ENCODE results near the gene APLN. TPM values are rescaled to one million over a fixed set of nuclear protein-coding genes. Genes with fewer than 3 reads are reported as not detected.
A peak's percentile ranks its signal among the peaks of the same experiment; 100 is the strongest.

APLN gene
- total RNA-seq, 4 donors from 2014 or later, result 0.16 TPM; not detected in 3

- no peak overlapping the region for H3K4me3 ChIP-seq (ENCODE audit: low read depth, poor library complexity, severe bottlenecking)
- TF ChIP-seq, protein P1, sequence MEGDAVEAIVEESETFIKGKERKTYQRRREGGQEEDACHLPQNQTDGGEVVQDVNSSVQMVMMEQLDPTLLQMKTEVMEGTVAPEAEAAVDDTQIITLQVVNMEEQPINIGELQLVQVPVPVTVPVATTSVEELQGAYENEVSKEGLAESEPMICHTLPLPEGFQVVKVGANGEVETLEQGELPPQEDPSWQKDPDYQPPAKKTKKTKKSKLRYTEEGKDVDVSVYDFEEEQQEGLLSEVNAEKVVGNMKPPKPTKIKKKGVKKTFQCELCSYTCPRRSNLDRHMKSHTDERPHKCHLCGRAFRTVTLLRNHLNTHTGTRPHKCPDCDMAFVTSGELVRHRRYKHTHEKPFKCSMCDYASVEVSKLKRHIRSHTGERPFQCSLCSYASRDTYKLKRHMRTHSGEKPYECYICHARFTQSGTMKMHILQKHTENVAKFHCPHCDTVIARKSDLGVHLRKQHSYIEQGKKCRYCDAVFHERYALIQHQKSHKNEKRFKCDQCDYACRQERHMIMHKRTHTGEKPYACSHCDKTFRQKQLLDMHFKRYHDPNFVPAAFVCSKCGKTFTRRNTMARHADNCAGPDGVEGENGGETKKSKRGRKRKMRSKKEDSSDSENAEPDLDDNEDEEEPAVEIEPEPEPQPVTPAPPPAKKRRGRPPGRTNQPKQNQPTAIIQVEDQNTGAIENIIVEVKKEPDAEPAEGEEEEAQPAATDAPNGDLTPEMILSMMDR (IDR thresholded peaks at IDR 0.05), result no peak
- no peak for TF ChIP-seq POLR2A (IDR thresholded peaks at IDR 0.05)
- 75 to 91% methylated on average over 3 of the region's 3 CpGs for WGBS, 2 donors
- intact Hi-C loops (cut with DNase I; ENCODE audit: low total_unique reads), result no loop called here
- DNase-seq (ENCODE audit: low spot score in 2 of 2), result peak in 1 of 2 donors; percentile 57
Observed at GRCh38 chrX:129650183-129650689, 4.5 kb downstream of the APLN start.

DNA sequence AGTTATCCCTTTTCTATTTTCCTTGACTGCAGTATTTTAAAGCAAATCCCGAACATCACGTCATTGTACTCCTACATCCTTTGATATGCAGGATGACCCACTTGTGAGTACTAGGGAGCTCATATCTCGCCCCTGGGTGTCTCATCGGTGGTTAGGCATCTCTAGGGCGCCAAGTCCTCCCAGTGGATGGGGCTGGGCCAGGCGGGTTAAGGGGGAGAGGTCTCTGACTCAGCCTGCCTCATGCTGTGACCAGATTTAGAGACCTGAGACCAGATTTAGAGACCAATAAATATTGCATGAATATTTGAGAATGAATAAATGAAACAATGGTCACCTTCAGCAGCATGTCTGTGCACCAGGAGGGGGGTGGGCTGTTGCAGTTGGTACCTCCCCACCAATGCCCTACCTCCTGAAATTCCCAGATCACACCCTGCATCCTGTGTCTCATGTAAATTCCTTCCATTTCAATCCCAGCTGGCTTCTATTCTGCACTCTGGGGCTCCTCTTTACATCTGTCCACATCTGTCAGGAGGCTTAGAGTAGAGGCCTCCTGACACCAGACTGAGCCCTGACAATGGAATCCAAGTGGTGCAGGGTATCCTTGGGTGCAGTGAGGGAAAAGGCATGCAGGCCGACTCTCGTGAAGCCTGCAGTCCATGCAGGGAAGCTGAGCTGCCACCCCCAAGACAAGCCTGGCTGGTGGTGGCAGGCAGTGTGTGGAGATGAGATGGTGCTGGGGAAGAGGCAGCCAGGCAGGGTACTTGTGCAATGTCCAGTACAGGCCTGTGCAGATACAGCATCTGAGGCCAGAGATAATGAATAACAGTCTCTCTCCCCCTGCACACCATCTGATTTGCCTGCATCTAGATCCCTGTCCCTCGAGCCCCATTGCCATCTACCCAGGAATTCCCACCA is 5.2 kb downstream of the APLN start:
- no peak overlapping the region for H3K4me3 ChIP-seq (ENCODE audit: low read depth, poor library complexity, severe bottlenecking)
- TF ChIP-seq, protein P1 (IDR thresholded peaks at IDR 0.05), result no peak
- TF ChIP-seq POLR2A (IDR thresholded peaks at IDR 0.05), result no peak
- peak in 1 of 2 donors; percentile 70 for DNase-seq (ENCODE audit: low spot score in 2 of 2)
- WGBS, 2 donors, result 70 to 72% methylated on average over 9 of the region's 9 CpGs
- intact Hi-C loops (cut with DNase I; ENCODE audit: low total_unique reads), result no loop called here

- no peak overlapping the region for H3K4me3 ChIP-seq (ENCODE audit: low read depth, poor library complexity, severe bottlenecking)
- intact Hi-C loops (cut with DNase I; ENCODE audit: low total_unique reads), result no loop called here
- DNase-seq (ENCODE audit: low spot score in 2 of 2), result peak in 1 of 2 donors; percentile 34
- WGBS, 2 donors, result 91 to 97% methylated on average over 14 to 18 of the region's 20 CpGs
- TF ChIP-seq POLR2A (IDR thresholded peaks at IDR 0.05), result no peak
- TF ChIP-seq, protein P1 (IDR thresholded peaks at IDR 0.05), result no peak
Observed at GRCh38 chrX:129648514-129649267, 6.1 kb downstream of the APLN start.

DNA sequence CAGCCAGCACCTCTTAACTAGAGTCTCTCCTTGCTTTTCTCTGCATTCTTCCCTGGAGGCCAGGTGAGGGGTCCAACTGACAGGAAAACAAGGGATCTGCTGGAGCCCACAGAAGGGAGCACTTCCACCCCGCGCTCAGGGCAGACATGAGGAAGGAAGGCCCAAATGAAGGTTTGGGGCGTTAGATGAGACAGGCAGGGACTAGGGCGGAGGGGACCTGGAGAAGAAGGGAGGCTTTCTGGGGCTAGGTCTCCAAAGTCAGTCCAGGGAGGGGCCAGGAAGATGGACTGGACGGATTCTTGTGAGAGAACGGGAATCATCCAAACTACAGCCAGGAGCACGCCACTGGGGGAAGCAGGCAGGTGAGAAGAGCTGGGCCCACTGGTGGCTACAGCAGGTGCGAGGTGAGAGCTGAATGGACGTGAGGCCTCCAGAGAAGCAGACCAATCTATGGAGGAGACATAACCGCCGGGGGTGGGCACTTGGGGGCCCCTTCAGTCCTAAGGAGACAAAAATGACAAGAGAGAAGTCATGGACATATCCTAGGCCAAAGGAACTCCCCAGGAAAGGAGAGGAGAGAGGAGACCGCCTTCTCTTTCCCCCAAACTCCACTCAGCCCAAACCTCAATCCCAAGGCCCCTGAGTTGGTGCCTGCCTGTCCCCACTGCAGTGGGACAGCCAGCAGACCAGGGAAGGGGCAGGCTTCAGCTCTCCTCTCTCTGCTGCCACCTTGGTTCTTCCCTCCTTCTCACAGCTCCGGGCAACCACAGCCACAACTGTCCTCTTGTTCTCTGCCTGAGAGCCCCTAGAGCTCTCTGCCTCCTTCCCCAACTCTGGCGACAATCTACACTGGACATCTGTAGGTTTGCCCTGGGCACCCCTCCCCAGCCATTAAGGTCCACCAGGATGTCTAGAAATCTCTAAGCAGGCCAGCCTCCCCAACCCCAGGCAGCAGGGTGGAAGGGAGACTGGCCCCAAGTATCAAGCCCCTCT is 7.0 kb downstream of the APLN start:
- peak in 1 of 2 donors; percentile 53 for DNase-seq (ENCODE audit: low spot score in 2 of 2)
- TF ChIP-seq POLR2A (IDR thresholded peaks at IDR 0.05), result no peak
- TF ChIP-seq, protein P1 (IDR thresholded peaks at IDR 0.05), result no peak
- WGBS, 2 donors, result 78 to 92% methylated on average over 13 to 14 of the region's 14 CpGs
- intact Hi-C loops (cut with DNase I; ENCODE audit: low total_unique reads), result no loop called here
- no peak overlapping the region for H3K4me3 ChIP-seq (ENCODE audit: low read depth, poor library complexity, severe bottlenecking)
